ENCODE data around the gene PCNP. TPM values are rescaled to one million over a fixed set of nuclear protein-coding genes. Genes with fewer than 3 reads are reported as not detected.

The PCNP gene
- total RNA-seq, 1 donor from 2014 or later: 125 TPM

DNA sequence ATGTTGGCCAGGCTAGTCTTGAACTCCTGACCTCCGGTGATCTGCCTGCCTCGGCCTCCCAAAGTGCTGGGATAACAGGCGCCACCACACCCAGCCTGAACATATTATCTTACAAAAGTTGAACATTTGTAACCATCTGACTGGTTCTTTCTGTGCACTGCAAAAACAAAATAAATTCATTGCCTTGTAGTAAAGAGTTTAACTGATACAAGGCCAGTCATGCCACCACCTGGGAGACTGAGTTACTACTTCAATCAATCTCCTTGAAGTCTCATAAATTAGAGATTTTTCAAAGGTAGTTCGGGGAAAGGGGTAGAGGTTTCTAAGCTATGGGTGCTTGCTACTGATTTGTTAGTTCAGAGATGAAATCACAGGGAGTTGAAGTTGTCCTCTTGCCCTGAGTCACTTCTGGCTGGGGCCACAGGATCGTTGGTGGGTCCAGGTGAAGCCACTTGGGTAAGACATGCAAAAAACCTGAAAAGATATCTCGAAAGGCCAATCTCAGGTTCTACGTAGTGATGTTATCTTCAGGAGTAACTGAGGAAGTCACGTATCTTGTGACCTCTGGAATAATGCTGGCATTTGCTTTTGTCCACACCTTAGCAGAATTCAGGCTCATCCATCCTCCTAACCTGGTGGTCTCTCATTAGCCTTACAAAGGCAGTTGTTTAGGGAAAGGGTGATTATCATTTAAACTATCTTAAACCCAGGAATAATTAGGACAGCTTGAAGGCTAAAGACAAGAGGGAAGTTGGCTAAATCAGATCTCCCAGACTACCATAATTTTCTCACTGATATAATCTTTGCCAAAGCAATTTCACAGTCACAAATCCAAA is 69.2 kb downstream of the PCNP start:
- intact Hi-C loops (cut with DNase I): no loop called here
- DNase-seq (ENCODE audit: missing footprints) (no peak), ATAC-seq (no peak)

Other genes starting within 250 kb of the PCNP start
- gene SENP7, start 61.0 kb upstream of the PCNP start, total RNA-seq: 10.3 TPM
- 29.1 TPM for gene TRMT10C, start 12.3 kb upstream of the PCNP start, total RNA-seq
- gene ZBTB11, start 103.0 kb downstream of the PCNP start, total RNA-seq: 9.7 TPM
- gene RPL24, start 112.5 kb downstream of the PCNP start, total RNA-seq: 829 TPM
- gene CEP97, start 150.4 kb downstream of the PCNP start, total RNA-seq: 7.3 TPM
- 42.0 TPM for gene NXPE3, start 205.0 kb downstream of the PCNP start, total RNA-seq